ENCODE results near the gene SLC4A4.

Gene SLC4A4

GRCh38 chr4:71338846-71339593, at the start of gene SLC4A4:
TSS of gene SLC4A4 (plus strand) at chr4:71339020.
- no peak for DNase-seq

GRCh38 chr4:71290074-71290473, 48.7 kb upstream of the SLC4A4 start:
- no peak for DNase-seq

- DNase-seq, result no peak
These were observed 48.3 kb upstream of the SLC4A4 start for GRCh38 chr4:71290476-71290875.

GRCh38 chr4:71292228-71292627, 46.6 kb upstream of the SLC4A4 start:
- DNase-seq, result no peak

- DNase-seq, result no peak
These were observed 45.1 kb upstream of the SLC4A4 start for GRCh38 chr4:71293705-71294104.

GRCh38 chr4:71294301-71294700, 44.5 kb upstream of the SLC4A4 start:
- no peak for DNase-seq

GRCh38 chr4:71296945-71297344, 41.9 kb upstream of the SLC4A4 start:
- DNase-seq, result no peak

- no peak for DNase-seq
These were observed 38.5 kb upstream of the SLC4A4 start for GRCh38 chr4:71300362-71300761.

GRCh38 chr4:71300964-71301363, 37.9 kb upstream of the SLC4A4 start:
- DNase-seq, result no peak

- DNase-seq, result no peak
These were observed 35.5 kb upstream of the SLC4A4 start for GRCh38 chr4:71303287-71303686.

GRCh38 chr4:71303850-71304249, 35.0 kb upstream of the SLC4A4 start:
- DNase-seq, result no peak

GRCh38 chr4:71304289-71304850, 34.5 kb upstream of the SLC4A4 start:
- no peak for DNase-seq

GRCh38 chr4:71307729-71308128, 31.1 kb upstream of the SLC4A4 start:
- DNase-seq, result no peak

GRCh38 chr4:71322425-71322824, 16.4 kb upstream of the SLC4A4 start:
- no peak for DNase-seq

GRCh38 chr4:71333368-71333767, 5.5 kb upstream of the SLC4A4 start:
- no peak for DNase-seq

GRCh38 chr4:71333960-71334359, 4.9 kb upstream of the SLC4A4 start:
- DNase-seq, result no peak

GRCh38 chr4:71334465-71334882, 4.3 kb upstream of the SLC4A4 start:
- no peak for DNase-seq

GRCh38 chr4:71343670-71344466, 5.0 kb downstream of the SLC4A4 start:
- DNase-seq, result no peak

- no peak for DNase-seq
These were observed 7.9 kb downstream of the SLC4A4 start for GRCh38 chr4:71346710-71347109.

- no peak for DNase-seq
These were observed 9.8 kb downstream of the SLC4A4 start for GRCh38 chr4:71348586-71348985.

GRCh38 chr4:71355045-71355444, 16.2 kb downstream of the SLC4A4 start:
- DNase-seq, result no peak

- DNase-seq, result no peak
These were observed 17.2 kb downstream of the SLC4A4 start for GRCh38 chr4:71355971-71356370.

GRCh38 chr4:71356924-71357663, 18.3 kb downstream of the SLC4A4 start:
- no peak for DNase-seq
